Fibroblast of the aortic adventitia (primary cell): ENCODE results near the gene SEL1L2. TPM values are rescaled to one million over a fixed set of nuclear protein-coding genes. Genes with fewer than 3 reads are reported as not detected.

Experiments
- DNase-seq: peaks from one replicate; pipeline ENCODE4 v3.0.0-alpha.2; 2010; ENCODE audit warnings: low read depth
- H3K4me3 ChIP-seq: 2 replicates; pipeline ENCODE4 v1.5.1; 2011; ENCODE audit warnings: low read depth, mild to moderate bottlenecking, control low read depth, low read length, moderate library complexity
- CTCF ChIP-seq: IDR thresholded peaks from 2 replicates; pipeline ENCODE4 v1.5.1; 2011; ENCODE audit warnings: mild to moderate bottlenecking, low read length, control low read depth, inconsistent platforms; ENCODE audit not compliant: insufficient read depth
- total RNA-seq: library from RNA; depleted of rRNA; stranded (reverse); fragments of >200 nt; gene quantifications from 2 replicates; pipeline ENCODE4 v1.2.3, GENCODE V29; 2012; ENCODE audit warnings: low replicate concordance

The SEL1L2 gene
- not detected in 2 replicates for total RNA-seq

GRCh38 chr20:13990465-13990864, at the start of gene SEL1L2:
Gene SEL1L2, minus strand, starts transcription at chr20:13990614. Its CDS starts 80 bp downstream, at chr20:13990534.
- H3K4me3 ChIP-seq: no peak within 1 kb of the TSS
- DNase-seq: no peak
- TF ChIP-seq CTCF: no peak

- no peak for DNase-seq
- TF ChIP-seq CTCF: no peak
- no peak overlapping the region for H3K4me3 ChIP-seq
Observed at GRCh38 chr20:14036567-14036966, 46.2 kb upstream of the SEL1L2 start.

GRCh38 chr20:14033310-14033709, 42.9 kb upstream of the SEL1L2 start:
- no peak for TF ChIP-seq CTCF
- no peak overlapping the region for H3K4me3 ChIP-seq
- DNase-seq: no peak

- DNase-seq: no peak
- no peak overlapping the region for H3K4me3 ChIP-seq
Observed at GRCh38 chr20:14030991-14031390, 40.6 kb upstream of the SEL1L2 start.

GRCh38 chr20:14012671-14013070, 22.3 kb upstream of the SEL1L2 start:
- DNase-seq: no peak
- H3K4me3 ChIP-seq: no peak overlapping the region
- no peak for TF ChIP-seq CTCF

More at GRCh38 chr20:14030991-14031390, 40.6 kb upstream of the SEL1L2 start:
- no peak for TF ChIP-seq CTCF

- no peak for DNase-seq
- TF ChIP-seq CTCF: no peak
- H3K4me3 ChIP-seq: no peak overlapping the region
Observed at GRCh38 chr20:14009208-14009607, 18.8 kb upstream of the SEL1L2 start.

- H3K4me3 ChIP-seq: no peak overlapping the region
- DNase-seq: no peak
- no peak for TF ChIP-seq CTCF
Observed at GRCh38 chr20:14005996-14006395, 15.6 kb upstream of the SEL1L2 start.
